HepG2 (cell line): Measurements from ENCODE around the gene FNDC3B. TPM values are rescaled to one million over a fixed set of nuclear protein-coding genes. Genes with fewer than 3 reads are reported as not detected.

Experiments
- ATAC-seq: fragments of 200-7000 bp; cut with Tn5 transposase; 3 replicates; pipeline ENCODE4 v1.9.1; 2020; ENCODE audit warnings: mild to moderate bottlenecking, moderate library complexity
- BruUV-seq: library from RNA; stranded (reverse); fragments of 400-500 nt; replicated peaks from 2 replicates; lab custom pipeline; 2021; lab: Mats Ljungman, UMichigan
- CTCF ChIA-PET: fragments of 300-600 bp; formaldehyde crosslinking; extraction: SDS; loops from one replicate; lab custom pipeline; 2021; ENCODE audit warnings: low total read pairs, inconsistent platforms, low intra/inter-chr PET ratio; lab: Yijun Ruan, JAX
- POLR2A ChIA-PET: fragments of 350-600 bp; sonication (Branson Sonifier 250); formaldehyde crosslinking; loops from one replicate; lab custom pipeline; 2020; ENCODE audit warnings: antibody characterized with exemption, inconsistent platforms; lab: Yijun Ruan, JAX
- DNase-seq: peaks from one replicate; pipeline ENCODE4 v3.0.0-alpha.2; 2015; ENCODE audit warnings: low spot score
- FAIRE-seq: peaks from 3 replicates; lab custom pipeline; 2011; peaks lifted over from hg19 to GRCh38; lab: Jason Lieb, UNC
- H2AFZ ChIP-seq: one replicate; pipeline ENCODE4 v1.6.1; 2011; ENCODE audit warnings: low read length, inconsistent platforms
- H3K27ac ChIP-seq: fragments of 300-600 bp; 3 replicates; pipeline ENCODE4 v1.8.0; 2011; ENCODE audit warnings: mixed run types, mild to moderate bottlenecking, mixed read lengths, low read length, inconsistent platforms; ENCODE audit not compliant: insufficient read depth; ENCODE audit errors: extremely low read length
- H3K27me3 ChIP-seq, 2 experiments: fragments of 200-600 bp in 1 of 2; 2 replicates in 1 of 2; 3 replicates in 1 of 2; pipeline versions ENCODE4 v1.6.0 to v1.8.0; 2011; ENCODE audit warnings: low read length in 2 of 2, mild to moderate bottlenecking in 2 of 2, moderate library complexity in 2 of 2, inconsistent platforms in 1 of 2; ENCODE audit not compliant: insufficient read depth in 2 of 2, control insufficient read depth in 1 of 2
- H3K36me3 ChIP-seq, 2 experiments: fragments of 200-600 bp in 1 of 2; replicated peaks in 1 of 2; 2 replicates in 1 of 2; 3 replicates in 1 of 2; pipeline versions ENCODE4 v1.5.1 to v1.8.0; 2011; ENCODE audit warnings: low read length in 2 of 2, inconsistent platforms in 1 of 2; ENCODE audit not compliant: insufficient read depth in 2 of 2, control insufficient read depth in 1 of 2
- H3K4me1 ChIP-seq: 2 replicates; pipeline ENCODE4 v1.5.1; 2012; ENCODE audit warnings: low read length, inconsistent platforms; ENCODE audit not compliant: insufficient read depth
- H3K4me2 ChIP-seq: 2 replicates; pipeline ENCODE4 v1.6.0; 2011; ENCODE audit warnings: low read depth, low read length, inconsistent platforms
- H3K4me3 ChIP-seq, 3 experiments: fragments of 200-600 bp in 1 of 3; sonication (generic), shearing (Covaris generic) in 1 of 3; replicated peaks in 1 of 3; 2 replicates each; pipeline ENCODE4 v1.5.1; 2011 to 2016; ENCODE audit warnings: low read length in 3 of 3, inconsistent platforms in 2 of 3, low read depth in 2 of 3, mild to moderate bottlenecking in 2 of 3, control low read depth in 1 of 3, mixed read lengths in 1 of 3; ENCODE audit not compliant: insufficient read depth in 1 of 3
- H3K79me2 ChIP-seq: one replicate; pipeline ENCODE4 v1.6.1; 2011; ENCODE audit warnings: low read length, inconsistent platforms; ENCODE audit not compliant: insufficient read depth
- H3K9ac ChIP-seq: 2 replicates; pipeline ENCODE4 v1.6.0; 2011; ENCODE audit warnings: mild to moderate bottlenecking, low read depth, low read length, inconsistent platforms; ENCODE audit not compliant: insufficient read depth
- H3K9me3 ChIP-seq: 2 replicates; pipeline ENCODE4 v1.5.1; 2012; ENCODE audit warnings: mild to moderate bottlenecking, low read length
- H4K20me1 ChIP-seq: 2 replicates; pipeline ENCODE4 v1.6.0; 2011; ENCODE audit warnings: inconsistent platforms, mild to moderate bottlenecking, low read length, moderate library complexity; ENCODE audit not compliant: insufficient read depth
- AGO2 ChIP-seq: fragments of 200-400 bp; formaldehyde crosslinking; optimal IDR thresholded peaks from 2 replicates; pipeline ENCODE3; 2017; ENCODE audit warnings: mild to moderate bottlenecking, low read depth, low read length, moderate library complexity
- ARID2 ChIP-seq: sonication (generic); formaldehyde crosslinking; IDR thresholded peaks from 2 replicates; pipeline ENCODE4 v1.8.1; 2022; ENCODE audit warnings: mild to moderate bottlenecking, missing genetic modification reagents, borderline replicate concordance
- HMGXB3 ChIP-seq: sonication (generic); formaldehyde crosslinking; IDR thresholded peaks from 2 replicates; pipeline ENCODE4 v1.4.0; 2020; ENCODE audit warnings: missing genetic modification reagents, borderline replicate concordance
- JUNB ChIP-seq: sonication (generic); formaldehyde crosslinking; IDR thresholded peaks from 2 replicates; pipeline ENCODE4 v1.8.0; 2022; ENCODE audit warnings: missing genetic modification reagents, mild to moderate bottlenecking, borderline replicate concordance
- KLF9 ChIP-seq: IDR thresholded peaks from 2 replicates; pipeline ENCODE4 v1.6.1; 2016; ENCODE audit warnings: low read depth
- MTERF4 ChIP-seq: sonication (generic); formaldehyde crosslinking; IDR thresholded peaks from 2 replicates; pipeline ENCODE4 v1.8.0; 2023; ENCODE audit warnings: mild to moderate bottlenecking, missing genetic modification reagents
- PAF1 ChIP-seq: IDR thresholded peaks from 2 replicates; pipeline ENCODE4 v1.6.1; 2016; ENCODE audit warnings: missing genetic modification reagents, missing compliant biosample characterization
- POLR2A ChIP-seq, 2 experiments: IDR thresholded peaks; 2 replicates each; pipeline ENCODE4 v1.6.1; 2011; ENCODE audit warnings: low read depth in 2 of 2, low read length in 2 of 2, mild to moderate bottlenecking in 1 of 2, moderate library complexity in 1 of 2; ENCODE audit not compliant: insufficient read depth in 1 of 2
- POLR2AphosphoS5 ChIP-seq: IDR thresholded peaks from 2 replicates; pipeline ENCODE4 v1.6.1; 2012; ENCODE audit warnings: low read depth, low read length
- POLR2G ChIP-seq: fragments of 200-400 bp; formaldehyde crosslinking; IDR thresholded peaks from 2 replicates; pipeline ENCODE4 v1.6.1; 2018; ENCODE audit warnings: mild to moderate bottlenecking, low read depth, low read length, moderate library complexity
- RBM22 ChIP-seq: fragments of 200-400 bp; formaldehyde crosslinking; optimal IDR thresholded peaks from 2 replicates; pipeline ENCODE3; 2017; ENCODE audit warnings: mild to moderate bottlenecking, low read length, moderate library complexity
- ZBTB8A ChIP-seq: sonication (generic); formaldehyde crosslinking; IDR thresholded peaks from 2 replicates; pipeline ENCODE4 v1.4.0; 2020; ENCODE audit warnings: mild to moderate bottlenecking, low read depth, missing genetic modification reagents, borderline replicate concordance
- WGBS: methylation state at CpG from one replicate; pipeline ENCODE4 v1.1.6; 2017; ENCODE audit warnings: low lambda C conversion rate; 5-methylcytosine and 5-hydroxymethylcytosine counted together
- in situ Hi-C: cut with HindIII; loops from 2 replicates; pipeline ENCODE4 v1.10.0; 2017; ENCODE audit warnings: low pct_unique_long_range_greater_than_20kb; ENCODE audit not compliant: extremely low pct_ligation_motif_present
- intact Hi-C: fragments of 100-400 bp; cut with micrococcal nuclease; formaldehyde crosslinking; loops from one replicate; pipeline ENCODE4 v1.10.0; 2022; ENCODE audit not compliant: unreplicated experiment
- polyA plus RNA-seq, 8 experiments: library from polyadenylated mRNA; depleted of rRNA in 3 of 8; stranded (reverse) in 7 of 8; unstranded in 1 of 8; fragments of >200 nt; fragmentation: Illumina TruSeq in 4 of 8; extraction: Trizol in 4 of 8; gene quantifications; 2 replicates each; pipeline versions ENCODE4 v1.2.1 to v1.2.3, GENCODE V29; 2011 to 2016; ENCODE audit warnings: low read depth in 4 of 8, missing spikeins in 1 of 8, mixed read lengths in 1 of 8; ENCODE audit not compliant: insufficient read depth in 1 of 8
- total RNA-seq, 5 experiments: library from RNA; depleted of rRNA; stranded (reverse); fragments of >200 nt; fragmentation: Illumina TruSeq; extraction: Trizol; gene quantifications; 2 replicates each; pipeline ENCODE4 v1.2.3, GENCODE V29; 2016; ENCODE audit warnings: low read depth in 1 of 5
- TF ChIP-seq, protein P1 (sequence below): IDR thresholded peaks from 2 replicates; pipeline ENCODE4 v1.6.1; 2016; ENCODE audit warnings: low read depth, control low read depth

The FNDC3B gene
- total and polyA plus RNA-seq, 2 of the 13 experiments (the other 11 are each of a cell fraction or from before 2014, with no cell fraction given), result 74.8 to 103 TPM

- intact Hi-C loops, result no loop called here
- peaks cover 96% of the 10 kb centered on the region for H3K79me2 ChIP-seq
These were observed 74.3 kb downstream of the FNDC3B start for GRCh38 chr3:172113710-172114109.

DNA sequence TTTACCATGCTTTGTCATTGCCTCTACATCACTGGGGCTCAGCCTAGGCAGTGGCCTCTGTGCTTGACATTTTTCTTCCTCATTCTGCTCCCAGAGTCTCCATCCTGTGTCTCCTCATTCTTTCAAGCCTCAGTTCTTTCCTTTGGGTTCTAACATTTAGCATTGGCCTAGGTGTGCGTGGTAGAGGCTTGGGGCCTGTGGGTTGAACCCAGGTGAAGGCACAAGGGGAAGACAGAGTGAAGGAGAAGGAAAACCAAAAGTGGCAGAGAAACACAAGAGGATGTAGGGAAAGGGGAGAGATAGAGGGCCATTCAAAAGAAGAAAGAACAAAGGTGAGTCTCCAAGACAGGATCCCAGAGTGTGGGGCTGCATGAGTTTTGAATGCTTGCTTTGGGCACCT, 75.7 kb downstream of the FNDC3B start:
- intact Hi-C loops, result no loop called here
- Histone ChIP-seq H3K27ac (peak overlapping the region; percentile 2), H3K9ac (no peak overlapping the region), H3K4me2 (no peak overlapping the region), H3K36me3 (peaks cover 22 to 76% of the 10 kb centered on the region in 2 experiments), H3K4me3 (no peak overlapping the region), H3K9me3 (no peaks in the 10 kb centered on the region), H4K20me1 (peaks cover 95% of the 10 kb centered on the region), H3K4me1 (peaks cover 96% of the 10 kb centered on the region), H2AFZ (no peak overlapping the region), H3K27me3 (no peaks in the 10 kb centered on the region), H3K79me2 (peaks cover 96% of the 10 kb centered on the region)
- in situ Hi-C loops, result no loop called here
- BruUV-seq, result no TSS peak
- DNase-seq (no peak), ATAC-seq (no peak), FAIRE-seq (no peak)
- ChIA-PET CTCF (no interaction called here), POLR2A (no interaction called here)
- WGBS, result 97% methylated on average over 1 of the region's 1 CpG
- TF ChIP-seq POLR2G, result peak; percentile 19; the same call in 1 of the 2 replicates
- peak; percentile 99 for TF ChIP-seq RBM22
- peak in 1 of 2 experiments; percentile 32; a peak in 1 of 4 replicates for TF ChIP-seq POLR2A (IDR thresholded peaks at IDR 0.05; ENCODE audit: insufficient read depth in 1 of 2, low read depth in 2 of 2, low read length in 2 of 2)
- TF ChIP-seq MTERF4 (CRISPR knock-in tag), result no peak
- TF ChIP-seq AGO2, result peak; percentile 13
- no peak for TF ChIP-seq HMGXB3 (CRISPR knock-in tag)

More at GRCh38 chr3:172113710-172114109, 74.3 kb downstream of the FNDC3B start:
- no peak for TF ChIP-seq KLF9
- TF ChIP-seq POLR2A (IDR thresholded peaks at IDR 0.05; ENCODE audit: insufficient read depth in 1 of 2, low read depth in 2 of 2, low read length in 2 of 2), result peak in 1 of 2 experiments; percentile 47; a peak in 1 of 4 replicates
- peak; percentile 33; the same call in 1 of the 2 replicates for TF ChIP-seq POLR2G
- TF ChIP-seq POLR2AphosphoS5, result peak; percentile 13; the same call in 1 of the 2 replicates
- TF ChIP-seq ZBTB8A (CRISPR knock-in tag), result no peak
- peak; percentile 97 for TF ChIP-seq RBM22
- peak; percentile 89; the same call in 1 of the 2 replicates for TF ChIP-seq PAF1 (CRISPR knock-in tag)
- TF ChIP-seq ARID2 (CRISPR knock-in tag), result no peak
- TF ChIP-seq, protein P1, sequence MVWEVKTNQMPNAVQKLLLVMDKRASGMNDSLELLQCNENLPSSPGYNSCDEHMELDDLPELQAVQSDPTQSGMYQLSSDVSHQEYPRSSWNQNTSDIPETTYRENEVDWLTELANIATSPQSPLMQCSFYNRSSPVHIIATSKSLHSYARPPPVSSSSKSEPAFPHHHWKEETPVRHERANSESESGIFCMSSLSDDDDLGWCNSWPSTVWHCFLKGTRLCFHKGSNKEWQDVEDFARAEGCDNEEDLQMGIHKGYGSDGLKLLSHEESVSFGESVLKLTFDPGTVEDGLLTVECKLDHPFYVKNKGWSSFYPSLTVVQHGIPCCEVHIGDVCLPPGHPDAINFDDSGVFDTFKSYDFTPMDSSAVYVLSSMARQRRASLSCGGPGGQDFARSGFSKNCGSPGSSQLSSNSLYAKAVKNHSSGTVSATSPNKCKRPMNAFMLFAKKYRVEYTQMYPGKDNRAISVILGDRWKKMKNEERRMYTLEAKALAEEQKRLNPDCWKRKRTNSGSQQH, result no peak
- 0 out of 2 replicates have a peak, but pooled peaks have one; percentile 19 for TF ChIP-seq JUNB (CRISPR knock-in tag)
- Histone ChIP-seq H3K9me3 (no peaks in the 10 kb centered on the region), H3K36me3 (peaks cover 22 to 83% of the 10 kb centered on the region in 2 experiments), H3K4me2 (no peak overlapping the region), H3K9ac (no peak overlapping the region), H3K4me1 (peaks cover 96% of the 10 kb centered on the region), H3K27ac (peak overlapping the region; percentile 15), H3K27me3 (no peaks in the 10 kb centered on the region), H2AFZ (no peak overlapping the region), H4K20me1 (peaks cover 96% of the 10 kb centered on the region), H3K4me3 (no peak overlapping the region)
- DNase-seq (no peak), ATAC-seq (no peak; the same call in 2 of the 3 replicates), FAIRE-seq (no peak)
- ChIA-PET POLR2A (no interaction called here), CTCF (no interaction called here)
- no TSS peak for BruUV-seq
- in situ Hi-C loops, result no loop called here
- WGBS, result 95% methylated on average over 5 of the region's 5 CpGs
